ENCODE measurements around the gene FAT2. TPM values are rescaled to one million over a fixed set of nuclear protein-coding genes. Genes with fewer than 3 reads are reported as not detected.

FAT2 gene
- total RNA-seq, 1 experiment from 2014 or later, result 0.48 TPM

DNA sequence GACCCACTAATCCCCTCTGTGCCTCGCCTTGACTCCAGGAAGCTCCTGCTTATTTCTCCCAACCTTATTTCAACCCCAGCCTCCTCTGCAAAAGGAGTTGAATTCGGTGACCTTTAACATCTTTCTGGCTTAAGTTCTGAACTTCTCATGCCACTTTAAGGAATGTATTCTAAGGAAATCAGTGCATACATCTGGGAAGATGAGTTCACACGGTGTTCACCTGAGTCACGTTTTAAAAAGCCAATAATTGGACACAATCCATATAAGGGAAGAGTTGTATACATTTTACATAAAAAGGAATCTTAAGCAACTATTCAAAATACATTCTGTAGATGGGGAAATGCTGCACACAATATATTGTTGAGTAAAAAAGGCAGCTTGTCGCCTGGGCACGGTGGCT, 33.2 kb downstream of the FAT2 start:
- ChIA-PET POLR2A (ENCODE audit: unreplicated experiment) (no interaction called here), CTCF (no interaction called here)
- intact Hi-C loops (cut with micrococcal nuclease; ENCODE audit: unreplicated experiment), result no loop called here
- Histone ChIP-seq H3K27me3 (ENCODE audit: insufficient read depth, low read depth) (peaks cover 22% of the 10 kb centered on the region; the same call in 1 of the 2 replicates), H3K79me2 (ENCODE audit: low read depth) (no peaks in the 10 kb centered on the region), H3K4me3 (no peak overlapping the region), H3F3A (ENCODE audit: insufficient read depth, low read depth) (no peaks in the 10 kb centered on the region), H3K27ac (no peak overlapping the region), H4K20me1 (ENCODE audit: insufficient read depth) (no peaks in the 10 kb centered on the region), H2AFZ (no peak overlapping the region), H3K4me2 (no peak overlapping the region), H3K36me3 (ENCODE audit: low read depth) (no peaks in the 10 kb centered on the region), H3K9me3 (ENCODE audit: insufficient read depth, low read depth) (no peaks in the 10 kb centered on the region), H3K4me1 (replicated peaks; ENCODE audit: insufficient read depth) (no peaks in the 10 kb centered on the region), H3K9me2 (ENCODE audit: insufficient read depth) (no peaks in the 10 kb centered on the region)
- no peak for TF ChIP-seq EZH2 (IDR thresholded peaks at IDR 0.05; ENCODE audit: low read depth)
- TF ChIP-seq, protein P1, sequence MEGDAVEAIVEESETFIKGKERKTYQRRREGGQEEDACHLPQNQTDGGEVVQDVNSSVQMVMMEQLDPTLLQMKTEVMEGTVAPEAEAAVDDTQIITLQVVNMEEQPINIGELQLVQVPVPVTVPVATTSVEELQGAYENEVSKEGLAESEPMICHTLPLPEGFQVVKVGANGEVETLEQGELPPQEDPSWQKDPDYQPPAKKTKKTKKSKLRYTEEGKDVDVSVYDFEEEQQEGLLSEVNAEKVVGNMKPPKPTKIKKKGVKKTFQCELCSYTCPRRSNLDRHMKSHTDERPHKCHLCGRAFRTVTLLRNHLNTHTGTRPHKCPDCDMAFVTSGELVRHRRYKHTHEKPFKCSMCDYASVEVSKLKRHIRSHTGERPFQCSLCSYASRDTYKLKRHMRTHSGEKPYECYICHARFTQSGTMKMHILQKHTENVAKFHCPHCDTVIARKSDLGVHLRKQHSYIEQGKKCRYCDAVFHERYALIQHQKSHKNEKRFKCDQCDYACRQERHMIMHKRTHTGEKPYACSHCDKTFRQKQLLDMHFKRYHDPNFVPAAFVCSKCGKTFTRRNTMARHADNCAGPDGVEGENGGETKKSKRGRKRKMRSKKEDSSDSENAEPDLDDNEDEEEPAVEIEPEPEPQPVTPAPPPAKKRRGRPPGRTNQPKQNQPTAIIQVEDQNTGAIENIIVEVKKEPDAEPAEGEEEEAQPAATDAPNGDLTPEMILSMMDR (conservative IDR thresholded peaks at IDR 0.05), result no peak
- no TSS peak for BruUV-seq (replicated peaks)
- peak in 1 of 2 experiments; percentile 47 for DNase-seq

DNA sequence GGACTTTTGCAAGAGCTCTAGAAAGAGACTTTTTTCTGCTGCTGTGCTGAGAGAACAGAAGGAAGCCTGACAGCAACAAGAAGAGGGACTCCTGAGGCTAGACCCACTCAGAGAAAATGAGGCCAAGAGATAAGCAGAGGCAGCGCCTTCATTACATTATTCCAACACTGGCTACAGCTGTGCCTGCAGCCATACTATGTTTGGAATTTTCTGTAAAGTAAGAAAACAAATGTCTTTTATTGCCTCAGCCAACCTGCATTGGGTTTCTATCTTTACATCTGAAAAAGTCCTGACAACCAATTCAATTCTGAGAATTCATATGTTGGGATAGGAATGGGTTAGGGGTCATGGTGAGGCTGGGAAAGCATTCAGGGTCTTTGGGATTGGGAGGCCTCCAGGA, 33.7 kb downstream of the FAT2 start:
- Histone ChIP-seq H3K4me1 (replicated peaks; ENCODE audit: insufficient read depth) (no peaks in the 10 kb centered on the region), H3K27me3 (ENCODE audit: insufficient read depth, low read depth) (peaks cover 18% of the 10 kb centered on the region; the same call in 1 of the 2 replicates), H3K27ac (no peak overlapping the region), H3K9me2 (ENCODE audit: insufficient read depth) (no peaks in the 10 kb centered on the region), H3K4me3 (no peak overlapping the region), H3K36me3 (ENCODE audit: low read depth) (no peaks in the 10 kb centered on the region), H3K79me2 (ENCODE audit: low read depth) (no peaks in the 10 kb centered on the region), H3F3A (ENCODE audit: insufficient read depth, low read depth) (no peaks in the 10 kb centered on the region), H2AFZ (no peak overlapping the region), H3K4me2 (no peak overlapping the region), H4K20me1 (ENCODE audit: insufficient read depth) (no peaks in the 10 kb centered on the region), H3K9me3 (ENCODE audit: insufficient read depth, low read depth) (no peaks in the 10 kb centered on the region)
- ChIA-PET POLR2A (ENCODE audit: unreplicated experiment) (no interaction called here), CTCF (no interaction called here)
- TF ChIP-seq, protein P1 (conservative IDR thresholded peaks at IDR 0.05), result no peak
- no peak for TF ChIP-seq EZH2 (IDR thresholded peaks at IDR 0.05; ENCODE audit: low read depth)
- no TSS peak for BruUV-seq (replicated peaks)
- intact Hi-C loops (cut with micrococcal nuclease; ENCODE audit: unreplicated experiment), result no loop called here
- DNase-seq, result no peak

DNA sequence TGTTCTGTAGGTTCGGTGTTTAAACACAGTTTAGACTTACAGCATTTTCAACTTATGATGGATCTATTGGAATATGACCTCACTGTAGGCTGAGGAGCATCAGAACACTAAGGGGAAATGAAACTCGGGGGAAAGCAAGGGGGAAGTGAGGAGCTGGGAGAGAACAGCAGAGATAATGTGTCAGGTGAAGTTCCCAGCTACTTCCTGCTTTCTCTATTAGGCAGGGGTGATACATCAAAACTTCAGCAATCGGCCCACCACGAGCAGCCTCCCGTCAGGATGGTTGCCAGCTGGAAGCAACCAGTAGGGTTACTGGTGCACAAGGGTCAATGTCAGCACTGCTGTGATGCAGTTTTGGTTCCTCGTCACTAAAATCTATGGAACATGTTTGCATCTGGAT, 34.3 kb downstream of the FAT2 start:
- no peak overlapping the region for H3K4me2 ChIP-seq
- ChIA-PET CTCF (no interaction called here), POLR2A (ENCODE audit: unreplicated experiment) (no interaction called here)
- no peaks in the 10 kb centered on the region for H3F3A ChIP-seq (ENCODE audit: insufficient read depth, low read depth)
- no peaks in the 10 kb centered on the region for H3K79me2 ChIP-seq (ENCODE audit: low read depth)
- no peaks in the 10 kb centered on the region for H3K9me2 ChIP-seq (ENCODE audit: insufficient read depth)
- H3K9me3 ChIP-seq (ENCODE audit: insufficient read depth, low read depth), result no peaks in the 10 kb centered on the region
- BruUV-seq (replicated peaks), result no TSS peak
- no peak overlapping the region for H3K27ac ChIP-seq
- H3K27me3 ChIP-seq (ENCODE audit: insufficient read depth, low read depth), result peaks cover 15% of the 10 kb centered on the region; the same call in 1 of the 2 replicates
- intact Hi-C loops (cut with micrococcal nuclease; ENCODE audit: unreplicated experiment), result no loop called here
- H3K4me1 ChIP-seq (replicated peaks; ENCODE audit: insufficient read depth), result no peaks in the 10 kb centered on the region
- no peaks in the 10 kb centered on the region for H3K36me3 ChIP-seq (ENCODE audit: low read depth)
- H2AFZ ChIP-seq, result no peak overlapping the region
- TF ChIP-seq, protein P1 (conservative IDR thresholded peaks at IDR 0.05), result no peak
- TF ChIP-seq EZH2 (IDR thresholded peaks at IDR 0.05; ENCODE audit: low read depth), result no peak
- no peaks in the 10 kb centered on the region for H4K20me1 ChIP-seq (ENCODE audit: insufficient read depth)
- H3K4me3 ChIP-seq, result no peak overlapping the region
- no peak for DNase-seq

Data from PC-9 (cell line).